HG02798 (cell line): ENCODE data around the gene GNGT2.
"Not testable (repeated sequence)": the region's sequence is repeated elsewhere in the genome, so short reads cannot be mapped to it uniquely, and the experiment has no call there.

Experiments used
- ATAC-seq: cut with Tn5 transposase; IDR thresholded peaks from one replicate; pipeline ENCODE4 v1.9.1; 2021; ENCODE audit warnings: mild to moderate bottlenecking; ENCODE audit not compliant: unreplicated experiment, poor library complexity

Gene GNGT2

DNA sequence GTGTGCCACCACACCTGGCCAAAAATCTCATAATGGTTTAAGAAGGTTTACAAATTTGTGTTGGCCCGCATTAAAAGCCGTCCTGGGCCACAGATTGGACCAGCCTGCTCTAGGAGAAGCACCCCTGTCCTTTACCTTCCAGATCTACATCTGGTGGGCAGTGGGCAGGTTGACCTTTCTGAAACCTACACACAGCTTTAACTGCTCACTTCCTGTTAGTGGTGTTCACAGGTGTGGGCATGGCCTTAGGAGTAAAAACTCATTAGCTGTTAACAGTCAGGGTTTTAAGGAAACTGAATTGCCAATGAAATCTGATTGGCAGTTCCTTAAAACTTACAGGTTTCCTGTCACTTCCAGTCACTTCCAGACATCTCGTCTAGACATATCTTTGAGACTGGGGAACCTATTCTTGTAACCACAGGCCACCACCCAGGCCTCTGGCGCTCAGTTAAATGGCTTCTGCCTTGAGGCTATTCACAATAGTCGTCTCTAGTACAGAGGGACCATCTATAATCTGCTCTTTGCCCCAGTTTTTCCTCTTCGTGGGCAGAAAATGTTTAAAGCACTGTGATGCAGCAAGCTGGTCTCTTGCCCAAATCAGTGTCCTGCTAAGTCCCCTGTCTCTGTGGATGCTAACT, 29.3 kb downstream of the GNGT2 start:
- ATAC-seq = no peak

DNA sequence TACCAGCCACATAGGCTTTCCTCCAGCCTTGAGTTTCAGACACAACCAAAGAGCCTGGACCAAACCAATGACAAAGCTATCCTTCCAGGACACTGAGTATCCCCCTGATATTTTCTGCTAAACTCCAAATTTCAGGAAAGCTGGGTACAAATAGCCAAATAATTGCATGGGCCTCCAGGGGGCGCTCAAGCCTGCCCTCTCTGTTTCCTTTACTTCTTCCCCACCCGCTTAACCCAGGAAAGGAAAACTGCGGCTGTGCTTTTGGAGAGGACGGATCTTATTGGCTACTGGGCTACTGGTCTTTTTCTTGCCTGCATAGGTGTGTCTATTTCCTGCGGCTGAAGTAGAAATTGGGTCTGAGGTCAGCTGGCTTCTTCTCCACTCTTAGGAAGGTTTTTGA, 30.1 kb downstream of the GNGT2 start:
- ATAC-seq = no peak

DNA sequence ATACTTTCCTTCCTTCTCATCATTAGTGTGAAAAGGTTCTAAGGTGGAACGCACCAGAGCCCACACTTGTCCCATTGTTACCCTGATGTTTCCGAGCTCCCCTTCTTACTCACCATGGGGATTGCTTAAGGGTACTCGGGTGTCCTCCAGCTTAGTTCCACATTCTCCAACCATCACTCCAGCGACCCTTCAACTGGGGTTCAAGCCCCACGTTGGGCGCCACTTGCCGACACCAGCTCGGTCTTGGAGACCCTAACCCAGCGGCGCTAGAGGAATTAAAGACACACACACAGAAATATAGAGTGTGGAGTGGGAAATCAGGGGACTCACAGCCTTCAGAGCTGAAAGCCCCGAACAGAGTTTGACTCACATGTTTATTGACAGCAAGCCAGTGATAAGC, 34.4 kb downstream of the GNGT2 start:
- ATAC-seq = not testable (repeated sequence)

DNA sequence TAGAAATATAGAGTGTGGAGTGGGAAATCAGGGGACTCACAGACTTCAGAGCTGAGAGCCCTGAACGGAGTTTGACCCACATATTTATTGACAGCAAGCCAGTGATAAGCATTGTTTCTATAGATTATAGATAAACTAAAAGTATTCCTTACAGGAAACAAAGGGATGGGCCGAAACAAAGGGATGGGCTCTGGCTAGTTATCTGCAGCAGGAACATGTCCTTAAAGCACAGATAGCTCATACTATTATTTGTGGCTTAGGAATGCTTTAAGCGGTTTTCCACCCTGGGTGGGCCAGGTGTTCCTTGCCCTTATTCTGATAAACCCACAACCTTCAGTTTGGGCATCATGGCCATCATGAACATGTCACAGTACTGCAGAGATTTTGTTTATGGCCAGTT, 39.7 kb downstream of the GNGT2 start:
- ATAC-seq = not testable (repeated sequence)

DNA sequence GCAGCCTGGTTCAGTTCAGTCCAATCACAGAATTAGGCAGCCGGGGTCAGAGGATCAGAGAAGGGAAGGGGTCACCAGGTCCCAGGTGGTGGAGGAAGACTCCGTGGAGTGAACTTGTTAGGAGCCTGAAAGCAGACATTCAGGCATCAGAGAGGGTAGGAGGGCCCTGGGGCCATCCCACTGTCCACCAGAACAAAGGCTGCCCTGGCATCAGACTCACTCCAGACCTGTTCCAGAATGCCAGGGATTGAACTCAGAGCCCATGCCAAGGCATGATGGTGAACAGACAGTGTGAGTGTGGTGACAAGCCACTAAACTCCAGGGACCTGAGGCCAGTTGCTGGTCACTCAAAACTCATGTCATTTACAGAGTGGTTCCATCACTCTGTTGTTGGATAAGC, 40.2 kb downstream of the GNGT2 start:
- ATAC-seq = no peak

DNA sequence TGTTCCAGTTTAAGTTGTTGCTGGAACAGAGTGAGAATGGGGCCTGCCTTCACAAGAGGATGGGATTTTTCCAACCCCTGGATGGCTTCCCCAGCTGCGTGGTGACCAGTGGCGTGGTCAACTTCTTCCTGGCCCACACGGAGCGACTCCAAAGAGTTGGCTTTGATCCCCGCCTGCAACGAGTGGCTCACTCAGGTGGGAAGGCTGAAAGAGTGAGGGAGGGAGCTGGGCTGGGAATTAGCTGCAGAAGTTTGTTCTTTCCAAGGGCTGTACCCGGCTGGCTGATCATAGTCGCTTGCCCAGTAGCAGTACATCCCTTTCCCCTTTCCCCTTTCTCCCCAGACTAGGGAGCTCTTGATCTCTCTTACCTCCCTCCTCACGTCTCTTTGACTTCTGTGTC, 41.7 kb downstream of the GNGT2 start:
- ATAC-seq = no peak

DNA sequence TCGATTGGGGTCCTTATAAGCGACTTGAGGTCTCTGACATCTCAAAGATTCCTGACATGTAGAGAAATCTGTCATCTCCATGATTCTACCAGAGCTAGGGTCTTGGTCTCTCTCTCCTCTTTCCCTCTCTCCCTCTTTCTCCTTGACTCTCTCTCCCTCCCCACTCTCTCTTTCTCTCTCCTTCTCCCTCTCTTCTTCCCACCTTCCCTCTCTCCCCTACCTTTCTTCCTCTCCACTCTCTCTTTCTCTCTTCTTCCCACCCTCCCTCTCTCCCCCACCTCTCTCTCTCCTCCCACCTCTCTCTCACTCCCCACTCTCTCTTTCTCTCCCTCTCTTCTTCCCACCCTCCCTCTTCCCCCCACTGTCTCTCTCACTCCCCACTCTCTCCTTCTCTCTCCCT, 45.2 kb downstream of the GNGT2 start:
- ATAC-seq = no peak

DNA sequence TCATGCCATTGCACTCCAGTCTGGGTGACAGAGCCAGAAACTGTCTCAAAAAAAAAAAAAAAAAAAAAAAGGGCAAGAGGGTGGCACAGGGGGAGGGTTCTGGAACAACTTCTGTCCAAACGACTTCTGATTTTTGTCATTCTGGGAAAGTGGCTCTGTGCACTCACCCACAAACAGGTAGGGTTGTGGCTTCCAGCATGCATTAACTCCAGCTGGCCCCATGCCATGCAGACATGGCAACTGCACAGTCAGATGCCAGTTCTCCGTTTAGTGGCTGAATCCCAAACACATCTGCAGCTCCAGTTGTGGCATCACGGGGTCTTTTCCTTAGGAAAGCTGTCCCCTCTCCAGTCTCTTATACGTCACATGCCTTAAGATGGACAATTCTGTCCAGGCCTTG, 47.5 kb downstream of the GNGT2 start:
- ATAC-seq = no peak

DNA sequence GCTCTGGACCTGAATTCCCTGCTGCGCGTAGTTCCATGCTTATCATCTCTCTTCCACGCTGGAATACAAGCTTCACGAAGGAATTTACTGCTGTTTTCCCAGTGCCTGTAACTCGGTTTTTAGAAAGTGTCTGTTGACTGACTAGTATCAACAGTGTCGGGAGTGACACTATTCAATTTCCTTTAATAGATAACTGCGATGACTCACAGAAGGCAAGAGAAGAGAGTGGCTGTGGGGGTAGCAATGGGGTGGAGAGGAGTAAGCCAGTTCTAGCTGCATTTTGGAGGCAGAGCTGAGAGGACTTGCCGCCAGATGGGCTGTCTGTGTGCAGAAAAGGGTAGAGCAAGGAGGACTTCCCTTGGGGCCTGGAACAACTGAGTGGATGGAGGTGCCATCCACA, 52.6 kb downstream of the GNGT2 start:
- ATAC-seq = no peak

DNA sequence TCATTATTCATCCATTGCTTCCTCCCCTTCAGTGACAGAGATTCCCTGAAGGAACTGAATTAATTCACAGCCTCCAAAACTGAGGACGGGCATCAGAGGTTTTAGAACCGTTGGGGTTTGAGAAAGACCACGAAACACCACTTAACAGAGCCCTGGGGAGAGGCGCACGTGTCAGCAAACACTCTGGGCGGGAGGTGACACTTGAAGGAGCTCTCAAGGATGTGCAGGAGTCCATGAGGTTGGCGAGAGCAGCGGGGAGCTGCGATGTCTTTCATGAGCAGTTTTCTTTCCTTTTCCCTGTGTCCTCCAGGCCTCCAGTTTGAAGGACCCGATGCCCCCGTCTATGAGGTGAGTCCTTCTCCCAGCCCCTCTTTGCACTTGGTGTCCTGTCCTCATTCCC, 54.1 kb downstream of the GNGT2 start:
- ATAC-seq = no peak
